ENCODE data around the gene BMAL1.

DNA sequence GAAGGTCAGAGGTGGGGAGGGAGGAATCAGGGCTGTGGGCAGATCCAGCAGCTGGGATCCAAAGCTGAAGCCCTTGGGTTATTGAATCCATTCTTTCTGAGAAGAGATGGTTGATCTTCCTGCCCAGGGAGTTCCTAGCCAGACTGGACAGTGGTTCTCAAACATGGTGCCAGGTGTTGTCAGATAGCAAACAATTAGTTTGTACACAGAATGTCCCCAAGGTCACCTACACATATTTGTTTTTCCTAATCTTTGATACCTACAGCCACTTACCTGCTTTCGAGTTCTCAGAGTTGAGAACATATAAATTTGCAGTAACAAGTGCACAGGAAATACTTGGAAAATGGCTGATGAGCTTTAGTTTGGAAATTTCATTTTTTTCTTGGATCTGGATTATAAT lies 54.5 kb downstream of the BMAL1 start:
- TF ChIP-seq, protein P1, sequence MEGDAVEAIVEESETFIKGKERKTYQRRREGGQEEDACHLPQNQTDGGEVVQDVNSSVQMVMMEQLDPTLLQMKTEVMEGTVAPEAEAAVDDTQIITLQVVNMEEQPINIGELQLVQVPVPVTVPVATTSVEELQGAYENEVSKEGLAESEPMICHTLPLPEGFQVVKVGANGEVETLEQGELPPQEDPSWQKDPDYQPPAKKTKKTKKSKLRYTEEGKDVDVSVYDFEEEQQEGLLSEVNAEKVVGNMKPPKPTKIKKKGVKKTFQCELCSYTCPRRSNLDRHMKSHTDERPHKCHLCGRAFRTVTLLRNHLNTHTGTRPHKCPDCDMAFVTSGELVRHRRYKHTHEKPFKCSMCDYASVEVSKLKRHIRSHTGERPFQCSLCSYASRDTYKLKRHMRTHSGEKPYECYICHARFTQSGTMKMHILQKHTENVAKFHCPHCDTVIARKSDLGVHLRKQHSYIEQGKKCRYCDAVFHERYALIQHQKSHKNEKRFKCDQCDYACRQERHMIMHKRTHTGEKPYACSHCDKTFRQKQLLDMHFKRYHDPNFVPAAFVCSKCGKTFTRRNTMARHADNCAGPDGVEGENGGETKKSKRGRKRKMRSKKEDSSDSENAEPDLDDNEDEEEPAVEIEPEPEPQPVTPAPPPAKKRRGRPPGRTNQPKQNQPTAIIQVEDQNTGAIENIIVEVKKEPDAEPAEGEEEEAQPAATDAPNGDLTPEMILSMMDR (IDR thresholded peaks at IDR 0.05; ENCODE audit: low read length), result no peak
- no peak for TF ChIP-seq EZH2 (IDR thresholded peaks at IDR 0.05; ENCODE audit: borderline replicate concordance, low read length)

Measured in OCI-LY1 (cell line).